Endothelial cell of umbilical vein (primary cell): Measurements from ENCODE around the gene SPECC1L.

ENCODE experiments used
- POLR2A ChIP-seq: IDR thresholded peaks from 2 replicates; pipeline ENCODE4 v1.6.1; 2012; ENCODE audit warnings: low read depth, mild to moderate bottlenecking, control low read depth, low read length
- TF ChIP-seq, protein P1 (sequence below), 2 donors: IDR thresholded peaks; 1 replicate in 1 of 2; 2 replicates in 1 of 2; pipeline ENCODE4 v1.5.1; 2011; ENCODE audit warnings: low read length in 2 of 2, mild to moderate bottlenecking in 2 of 2, moderate library complexity in 2 of 2, control low read depth in 1 of 2, inconsistent platforms in 1 of 2, low read depth in 1 of 2; ENCODE audit not compliant: insufficient read depth in 1 of 2; ENCODE audit errors: extremely low read depth in 1 of 2

DNA sequence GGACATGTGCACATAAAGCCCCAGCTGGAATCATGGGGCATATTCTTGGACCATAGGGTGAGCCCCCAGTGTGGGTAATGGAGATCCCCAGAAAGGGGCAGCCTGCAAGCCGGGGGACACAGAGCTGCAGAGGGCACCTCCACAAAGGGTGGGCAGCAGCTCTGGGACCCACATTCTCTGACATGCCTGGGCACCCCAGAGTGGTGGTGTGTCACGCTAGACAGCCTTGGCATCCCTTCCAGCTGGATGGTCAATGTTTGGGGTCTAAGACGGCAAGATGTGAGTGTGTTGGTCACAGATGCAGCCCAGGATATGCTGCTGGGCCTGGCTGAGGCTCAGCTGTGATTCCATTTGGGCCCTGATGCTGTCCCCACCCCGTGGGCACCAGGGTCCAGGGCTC lies 166.5 kb downstream of the SPECC1L start:
- TF ChIP-seq, protein P1, sequence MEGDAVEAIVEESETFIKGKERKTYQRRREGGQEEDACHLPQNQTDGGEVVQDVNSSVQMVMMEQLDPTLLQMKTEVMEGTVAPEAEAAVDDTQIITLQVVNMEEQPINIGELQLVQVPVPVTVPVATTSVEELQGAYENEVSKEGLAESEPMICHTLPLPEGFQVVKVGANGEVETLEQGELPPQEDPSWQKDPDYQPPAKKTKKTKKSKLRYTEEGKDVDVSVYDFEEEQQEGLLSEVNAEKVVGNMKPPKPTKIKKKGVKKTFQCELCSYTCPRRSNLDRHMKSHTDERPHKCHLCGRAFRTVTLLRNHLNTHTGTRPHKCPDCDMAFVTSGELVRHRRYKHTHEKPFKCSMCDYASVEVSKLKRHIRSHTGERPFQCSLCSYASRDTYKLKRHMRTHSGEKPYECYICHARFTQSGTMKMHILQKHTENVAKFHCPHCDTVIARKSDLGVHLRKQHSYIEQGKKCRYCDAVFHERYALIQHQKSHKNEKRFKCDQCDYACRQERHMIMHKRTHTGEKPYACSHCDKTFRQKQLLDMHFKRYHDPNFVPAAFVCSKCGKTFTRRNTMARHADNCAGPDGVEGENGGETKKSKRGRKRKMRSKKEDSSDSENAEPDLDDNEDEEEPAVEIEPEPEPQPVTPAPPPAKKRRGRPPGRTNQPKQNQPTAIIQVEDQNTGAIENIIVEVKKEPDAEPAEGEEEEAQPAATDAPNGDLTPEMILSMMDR (IDR thresholded peaks at IDR 0.05; ENCODE audit: extremely low read depth in 1 of 2, insufficient read depth in 1 of 2, low read depth in 1 of 2, low read length in 2 of 2): no peak
- TF ChIP-seq POLR2A: no peak
